HG03159 (cell line): ENCODE measurements around the gene AIFM1.

Experiments used
- ATAC-seq: cut with Tn5 transposase; IDR thresholded peaks from one replicate; pipeline ENCODE4 v1.9.1; 2021; ENCODE audit warnings: mild to moderate bottlenecking, moderate library complexity; ENCODE audit not compliant: unreplicated experiment

The AIFM1 gene

DNA sequence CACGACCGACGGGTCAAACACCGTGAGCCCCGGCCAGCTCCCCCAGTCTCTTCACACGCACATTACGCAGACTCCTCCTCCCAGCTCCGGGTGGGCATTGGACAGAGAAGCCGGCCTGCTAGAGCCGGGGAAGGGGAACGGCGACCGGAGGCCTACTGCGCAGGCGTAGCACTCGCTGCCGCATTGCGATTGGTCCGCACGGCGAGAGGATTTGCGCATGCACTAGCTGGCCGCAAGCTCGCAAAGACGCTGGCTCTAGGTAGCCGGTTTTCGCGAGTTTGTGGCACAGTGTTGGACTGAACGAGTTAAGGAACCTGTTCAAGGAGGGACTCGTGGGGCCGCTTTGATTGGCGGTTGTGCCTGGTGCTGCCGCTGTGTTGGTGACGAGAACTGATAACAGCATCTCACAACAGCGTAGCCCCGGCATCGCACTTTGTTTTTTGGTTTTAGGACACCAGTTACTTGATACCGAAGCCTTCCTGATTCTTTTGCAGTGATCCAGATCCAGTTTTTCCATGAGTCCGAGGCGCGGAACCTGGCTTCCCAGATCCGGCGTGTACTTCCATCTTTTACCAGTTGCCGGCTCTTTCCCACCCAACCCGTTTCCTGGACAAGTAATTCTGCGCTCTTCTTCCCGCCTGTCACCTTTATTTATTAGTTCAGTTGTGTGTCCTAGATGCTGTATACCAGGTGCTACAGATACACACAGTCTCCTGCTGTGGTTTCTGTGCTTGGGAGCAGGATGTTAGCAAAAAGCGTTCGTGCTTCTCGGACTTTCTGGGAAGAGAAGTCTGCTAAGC lies at the start of gene AIFM1:
AIFM1 (minus strand) TSS at position 139 of the 800 bp plus-strand sequence. CDS start 185 bp downstream, outside the sequence.
- peak; percentile 79 for ATAC-seq

DNA sequence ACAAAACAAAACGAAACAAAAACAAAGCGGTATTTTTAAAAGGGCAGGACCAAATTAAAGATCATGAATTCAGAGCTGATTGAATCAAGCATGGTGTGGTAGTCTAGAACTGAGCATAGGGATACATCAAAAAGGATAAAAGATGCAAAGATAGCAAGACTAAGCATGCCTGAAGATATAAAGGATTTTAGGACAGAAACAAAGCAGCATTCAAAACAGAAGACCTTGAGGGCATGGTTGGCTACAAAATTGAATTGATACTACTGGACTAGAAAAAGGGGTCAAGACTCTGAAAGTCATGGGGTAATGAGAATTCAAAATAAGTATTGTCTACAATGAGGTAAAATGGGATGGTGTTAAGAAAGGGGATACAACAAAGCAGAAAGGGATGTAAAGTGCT lies 47.7 kb upstream of the AIFM1 start:
- ATAC-seq, result no peak

DNA sequence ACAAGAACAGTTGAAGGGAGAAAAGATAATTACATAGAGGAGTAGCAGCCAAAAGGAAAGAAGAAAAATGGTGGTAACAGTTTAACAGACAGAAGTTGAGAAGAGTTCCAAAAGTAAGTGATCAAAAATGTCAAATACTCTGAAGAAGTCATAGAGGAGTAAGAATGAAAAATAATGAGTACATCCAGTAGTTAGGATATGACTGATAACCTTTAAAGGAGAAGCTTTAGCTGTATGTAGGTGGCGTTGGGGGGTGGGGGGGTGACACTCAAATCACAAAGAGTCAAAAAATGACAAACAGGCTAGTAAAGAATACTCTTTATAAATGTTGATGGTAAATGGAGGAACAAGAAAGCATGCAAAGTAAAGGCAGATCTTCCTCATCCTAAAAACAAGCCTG lies 46.7 kb upstream of the AIFM1 start:
- ATAC-seq, result no peak

DNA sequence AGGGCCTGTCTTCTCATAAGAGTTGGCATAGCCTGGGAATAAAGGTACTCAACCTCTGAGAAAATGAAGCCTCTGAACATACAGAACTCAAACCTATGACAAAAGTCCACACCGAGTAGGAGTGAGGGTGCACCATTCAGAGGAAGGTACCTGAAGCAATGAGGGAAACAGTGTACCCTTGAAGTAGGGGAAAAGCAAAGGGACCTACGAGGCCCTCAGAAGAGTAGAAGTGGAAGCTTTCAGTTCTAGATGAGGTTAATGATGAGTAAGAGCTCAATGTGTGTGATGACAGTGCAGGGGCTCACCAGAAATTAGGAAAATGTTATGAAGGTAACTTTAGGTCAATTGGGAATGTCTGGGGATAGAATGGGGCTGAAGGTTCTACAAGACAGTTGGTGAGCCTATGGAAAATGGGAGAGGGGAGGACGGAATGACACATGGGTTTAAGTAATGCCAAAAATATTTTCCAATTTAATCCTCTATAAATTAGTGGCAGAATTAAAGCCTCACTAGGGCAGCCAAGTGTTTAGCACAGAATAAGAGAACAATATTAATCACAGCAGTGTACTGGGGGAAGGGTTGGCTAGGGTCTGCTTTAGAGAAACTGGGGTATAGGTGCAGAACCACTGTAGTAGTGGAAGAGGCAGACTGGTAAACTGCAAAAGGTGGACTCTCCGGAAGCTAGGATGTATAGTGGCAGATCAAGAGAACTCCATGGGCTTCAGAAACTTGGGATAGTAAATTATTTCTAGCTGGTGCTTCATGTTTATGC lies 46.0 kb upstream of the AIFM1 start:
- ATAC-seq, result no peak

DNA sequence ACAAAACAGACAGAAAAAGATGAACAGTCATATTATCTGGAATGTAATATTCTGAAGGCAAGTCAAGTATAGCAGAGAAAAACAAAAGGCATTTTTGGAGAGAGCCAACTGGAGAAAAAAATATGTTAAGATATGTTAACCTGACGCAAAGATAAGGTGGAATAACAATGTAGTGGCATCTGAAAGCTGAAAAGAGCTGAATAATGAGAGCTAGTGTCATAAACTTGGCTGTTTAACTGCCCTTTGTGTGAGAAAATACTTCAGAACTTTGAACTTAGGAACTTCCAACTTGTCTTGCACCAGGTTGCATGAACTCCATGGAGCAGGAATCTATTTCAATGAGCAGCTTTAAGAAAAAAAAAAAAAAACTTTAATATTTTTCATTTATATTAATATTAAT lies 39.0 kb upstream of the AIFM1 start:
- no peak for ATAC-seq

DNA sequence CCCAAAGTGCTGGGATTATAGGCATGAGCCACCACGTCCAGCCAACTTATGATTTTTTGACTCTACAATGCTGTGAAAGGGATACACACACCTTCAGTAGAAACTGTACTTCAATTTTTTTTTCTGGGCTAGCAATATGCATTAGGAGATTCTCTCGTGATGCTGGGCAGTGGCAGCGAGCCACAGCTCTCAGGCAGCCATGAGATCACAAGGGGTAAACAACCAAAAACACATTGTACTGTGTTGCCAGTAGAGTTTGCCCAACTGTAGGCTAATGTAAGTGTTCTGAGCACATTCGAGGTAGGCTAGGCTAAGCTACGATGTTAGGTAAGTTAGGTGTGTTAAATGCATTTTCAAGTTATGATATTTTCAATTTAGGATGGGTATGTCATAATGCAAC lies 31.8 kb upstream of the AIFM1 start:
- ATAC-seq, result no peak

DNA sequence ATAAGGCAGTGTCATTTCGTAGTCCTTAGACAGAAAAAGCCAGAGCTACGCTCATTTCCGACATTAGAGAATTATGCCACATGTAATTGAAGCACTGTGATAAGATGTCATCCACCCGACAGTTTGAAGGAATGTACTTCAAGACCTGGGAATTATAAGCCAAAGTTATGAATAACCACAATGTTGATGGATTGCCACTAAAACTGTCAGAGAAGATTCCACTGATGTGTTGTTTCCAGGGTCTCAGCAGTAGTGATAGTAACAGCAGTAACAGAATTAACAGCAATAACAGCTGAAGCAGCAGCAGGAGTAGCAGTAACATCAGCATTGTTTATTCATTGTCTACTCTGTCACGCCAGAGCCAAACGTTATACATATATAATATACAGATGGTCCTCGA lies 30.8 kb upstream of the AIFM1 start:
- ATAC-seq, result no peak

DNA sequence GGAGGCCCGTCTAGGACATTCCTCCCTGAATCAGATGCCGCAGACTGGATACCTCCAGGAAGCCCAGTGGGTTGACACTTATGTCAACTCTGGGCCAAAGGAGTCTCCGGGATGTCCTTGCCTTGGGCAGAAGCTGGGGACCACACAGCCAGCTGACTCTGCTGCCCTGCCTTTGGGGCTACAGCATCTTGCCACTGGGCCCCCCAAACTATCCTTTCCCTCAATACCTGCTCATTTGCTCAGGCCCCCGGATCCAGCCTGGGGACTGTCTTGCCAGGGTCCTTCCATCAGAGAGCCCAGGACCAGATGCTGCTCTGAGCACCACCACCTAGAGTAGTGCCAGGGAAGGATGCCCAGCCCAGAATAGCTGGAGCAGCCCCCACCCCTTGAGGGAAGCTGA lies 25.2 kb upstream of the AIFM1 start:
- ATAC-seq, result no peak

DNA sequence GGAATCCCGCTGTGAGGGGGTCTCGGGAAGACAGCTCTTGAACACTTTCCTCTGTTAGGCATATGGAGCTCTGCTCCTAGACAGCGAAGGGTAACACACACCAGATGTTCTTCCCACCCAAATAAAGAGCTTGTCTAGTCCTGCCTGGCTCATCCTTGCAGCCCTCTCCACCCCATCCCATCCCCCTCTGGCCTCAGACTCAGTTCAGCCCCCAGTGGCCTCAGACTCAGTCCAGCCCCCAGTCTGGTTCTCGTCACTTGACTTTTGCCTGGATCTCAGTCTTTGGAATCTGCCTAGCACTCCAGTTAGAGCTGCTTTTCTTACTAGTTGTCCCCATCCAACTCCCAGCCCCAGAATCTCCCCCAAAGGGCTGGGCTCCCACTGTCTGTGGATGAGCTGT lies 21.0 kb upstream of the AIFM1 start:
- no peak for ATAC-seq

DNA sequence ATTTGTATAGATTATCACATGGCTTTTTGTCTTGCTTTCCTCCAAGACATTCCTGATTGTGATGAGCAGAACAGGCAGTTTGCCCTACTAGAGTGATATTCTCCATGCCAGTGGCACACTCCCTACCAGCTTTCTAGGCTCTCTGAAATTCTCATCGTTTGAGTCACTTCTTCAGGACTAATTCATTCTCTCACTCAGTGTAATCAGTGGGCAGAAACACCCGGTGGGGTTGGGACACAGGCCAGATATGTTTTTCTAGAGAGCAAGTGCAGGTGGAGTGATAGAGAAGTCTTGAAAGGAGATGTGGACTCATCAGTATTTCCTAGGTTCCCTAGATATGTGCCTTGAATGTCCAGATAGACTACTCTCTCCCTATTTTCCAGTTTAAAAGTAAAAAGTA lies 19.2 kb upstream of the AIFM1 start:
- no peak for ATAC-seq

DNA sequence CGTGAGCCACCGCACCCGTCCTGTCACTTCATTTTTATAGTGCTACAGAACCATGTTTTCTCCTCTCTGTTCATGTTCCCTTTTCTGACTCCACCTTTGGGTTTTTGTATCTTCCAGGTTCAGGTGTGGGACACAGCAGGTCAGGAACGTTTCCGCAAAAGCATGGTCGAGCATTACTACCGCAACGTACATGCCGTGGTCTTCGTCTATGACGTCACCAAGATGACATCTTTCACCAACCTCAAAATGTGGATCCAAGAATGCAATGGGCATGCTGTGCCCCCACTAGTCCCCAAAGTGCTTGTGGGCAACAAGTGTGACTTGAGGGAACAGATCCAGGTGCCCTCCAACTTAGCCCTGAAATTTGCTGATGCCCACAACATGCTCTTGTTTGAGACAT lies 18.5 kb upstream of the AIFM1 start:
- ATAC-seq, result no peak

DNA sequence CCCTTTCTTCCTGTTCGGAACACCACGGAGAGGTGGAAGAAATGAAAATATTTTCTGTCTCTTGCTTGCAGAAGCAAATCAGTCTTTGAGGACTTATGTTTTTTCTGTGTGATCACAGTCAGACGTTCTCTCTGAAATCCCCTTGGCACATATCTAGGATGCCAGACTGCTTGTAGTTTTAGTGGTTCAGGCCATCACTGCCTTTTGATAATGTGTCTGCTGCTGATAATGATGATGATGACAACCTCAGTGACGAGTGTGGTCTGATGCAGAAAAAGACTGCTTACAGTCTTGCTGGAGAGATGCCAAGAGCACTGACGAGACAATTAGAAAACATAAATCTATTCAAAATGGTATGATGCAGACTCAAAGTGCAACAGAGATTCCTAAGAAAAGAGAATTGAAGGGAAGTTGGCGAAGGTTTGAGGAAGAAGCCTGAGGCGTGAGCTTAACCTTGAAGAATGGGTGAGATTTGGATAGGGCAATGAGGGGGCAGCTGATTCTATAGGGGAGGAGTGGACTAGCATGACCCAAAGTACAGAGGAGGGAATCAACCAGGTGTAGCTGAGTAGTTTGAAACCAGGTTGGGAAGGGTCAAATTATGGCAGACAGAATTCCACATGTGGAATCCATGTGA lies 14.1 kb upstream of the AIFM1 start:
- ATAC-seq, result no peak

DNA sequence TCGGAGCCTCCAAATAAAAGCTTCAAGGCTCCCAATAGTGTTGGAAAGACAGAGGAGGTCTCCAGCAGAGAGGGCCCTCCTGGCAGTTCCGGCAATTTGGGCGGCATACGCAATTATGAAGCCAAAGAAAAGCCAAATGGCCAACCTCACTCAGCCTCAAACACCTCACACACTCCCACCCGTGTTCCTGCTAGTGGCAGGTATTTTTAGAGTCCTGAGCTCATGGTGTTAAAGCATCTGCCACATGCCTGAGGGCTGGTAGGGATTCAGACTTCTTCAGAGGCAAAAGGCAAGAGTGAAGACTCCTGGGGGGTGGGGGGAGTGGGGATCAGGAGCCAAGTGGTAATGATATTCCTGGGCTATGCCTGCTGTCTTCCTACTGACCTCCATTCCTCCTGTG lies 13.5 kb upstream of the AIFM1 start:
- ATAC-seq, result no peak

DNA sequence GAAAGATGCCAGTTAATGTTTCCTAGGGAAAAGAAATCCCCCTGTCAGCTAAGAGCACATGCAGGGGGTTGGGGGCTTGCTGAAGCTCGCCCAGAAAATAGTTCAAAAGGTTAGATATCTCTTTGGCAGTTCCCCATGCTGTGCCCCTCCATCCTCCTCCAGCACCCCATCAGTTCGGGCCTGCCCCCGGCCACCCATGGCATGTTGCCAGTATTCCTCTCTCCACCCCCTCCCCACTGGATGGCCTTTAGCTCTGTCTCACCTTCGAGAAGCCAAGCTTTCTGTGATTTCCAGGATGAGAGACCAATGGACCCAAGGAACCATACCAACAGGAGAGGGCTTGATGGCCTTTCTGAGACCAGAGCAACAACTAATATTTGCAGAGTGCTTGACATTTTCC lies 11.3 kb upstream of the AIFM1 start:
- no peak for ATAC-seq

DNA sequence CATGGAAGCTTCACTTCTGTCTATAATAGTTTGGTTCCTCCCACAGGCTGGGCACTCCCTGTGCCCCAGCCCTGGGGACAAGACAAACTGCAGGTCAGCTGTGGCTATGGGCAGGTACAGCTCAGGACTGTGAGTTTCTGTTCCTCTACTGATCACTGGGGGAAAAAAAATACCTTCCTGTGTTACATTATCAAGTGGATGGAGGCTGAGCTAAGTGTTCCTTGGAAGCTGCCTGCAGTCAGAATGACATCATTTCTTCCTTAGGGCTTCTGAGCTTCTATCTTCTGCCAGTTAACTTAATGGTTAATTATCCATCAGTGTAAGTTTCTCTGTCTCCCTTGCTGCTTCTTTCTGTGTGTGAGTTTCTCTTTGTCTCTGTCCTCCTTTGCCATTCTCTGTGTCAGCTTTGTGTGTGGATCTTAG lies 10.7 kb upstream of the AIFM1 start:
- ATAC-seq, result peak; percentile 81

DNA sequence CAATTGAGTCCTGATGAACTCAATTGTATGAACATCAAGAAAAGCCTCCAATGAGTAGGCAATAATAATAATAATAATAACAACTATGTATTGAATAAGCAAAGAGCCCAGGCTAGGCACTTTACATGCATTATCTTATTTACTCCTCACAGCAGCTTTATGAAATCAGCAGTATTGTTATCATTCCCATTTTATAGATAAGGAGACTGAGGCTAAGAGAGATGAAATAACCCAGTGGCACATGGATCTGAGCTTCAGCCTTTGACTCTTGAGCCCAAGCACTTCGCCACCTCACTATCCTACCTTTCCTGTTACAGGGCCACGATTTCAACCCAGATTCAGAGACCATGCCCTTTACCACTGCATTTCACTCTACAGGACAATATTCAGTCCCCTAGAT lies 9.3 kb upstream of the AIFM1 start:
- ATAC-seq, result no peak

DNA sequence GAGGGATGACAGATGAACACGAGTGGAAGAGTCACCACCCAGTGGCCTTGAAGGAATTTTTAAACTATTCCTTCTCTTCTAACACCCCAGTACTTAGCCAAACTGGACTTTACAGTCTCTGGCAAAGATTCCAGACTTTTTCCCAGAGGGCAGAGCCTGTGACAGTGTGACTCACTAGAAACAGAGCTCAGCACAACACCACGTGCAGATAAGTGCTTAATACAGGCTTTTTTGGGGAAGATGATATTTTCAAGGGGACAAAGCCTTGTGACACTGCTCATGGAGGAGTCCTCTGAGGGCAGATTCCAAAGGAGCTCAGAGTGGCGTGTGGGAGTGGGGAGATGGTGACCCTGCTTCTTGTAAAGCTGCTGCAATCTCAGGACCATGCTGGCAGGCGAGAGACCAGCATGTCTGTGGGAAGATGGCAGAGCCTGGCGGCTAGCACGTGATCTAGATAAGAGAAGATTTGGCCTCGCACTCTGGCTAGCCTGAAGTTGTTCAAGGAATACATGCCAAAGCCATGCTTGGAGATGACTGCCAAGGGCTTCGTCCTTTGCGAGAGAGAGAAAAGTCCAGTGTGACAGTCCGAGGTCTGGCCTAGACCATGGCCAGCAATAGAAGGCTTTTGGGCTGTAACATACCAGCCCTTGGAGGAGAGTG lies 8.5 kb upstream of the AIFM1 start:
- no peak for ATAC-seq

DNA sequence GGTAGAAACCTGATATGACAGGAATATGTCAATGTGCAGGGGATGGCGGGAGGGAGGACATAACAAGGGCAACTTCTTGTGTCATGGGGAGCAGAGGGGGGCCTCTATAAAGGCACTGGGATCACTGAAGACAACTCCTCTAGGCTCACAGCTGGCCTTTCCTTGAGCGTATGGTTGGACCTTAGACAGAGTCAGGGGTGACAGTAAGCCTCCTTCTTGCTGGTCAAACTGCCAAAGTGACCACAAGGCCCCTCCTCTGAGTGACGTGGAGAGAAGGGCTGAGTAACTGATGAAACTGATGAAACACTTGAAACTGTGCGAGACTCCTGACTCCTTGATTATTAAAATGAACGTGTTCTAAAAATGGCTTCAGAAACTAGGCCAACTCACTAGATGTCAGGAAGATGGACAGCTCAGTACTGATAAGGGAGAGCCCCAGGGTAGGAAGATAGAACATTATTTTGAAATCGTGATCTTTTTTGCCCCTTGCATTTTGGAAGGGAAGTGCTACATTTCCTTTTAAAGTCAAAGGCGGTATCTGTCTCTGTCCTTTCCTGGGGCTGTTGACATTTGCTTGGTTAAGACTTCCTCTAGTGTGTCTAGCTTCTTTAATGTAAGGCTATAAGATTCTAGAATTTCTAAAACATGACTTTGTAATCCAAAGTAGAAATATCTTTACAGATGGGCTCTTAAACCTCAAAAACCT lies 7.7 kb upstream of the AIFM1 start:
- no peak for ATAC-seq

DNA sequence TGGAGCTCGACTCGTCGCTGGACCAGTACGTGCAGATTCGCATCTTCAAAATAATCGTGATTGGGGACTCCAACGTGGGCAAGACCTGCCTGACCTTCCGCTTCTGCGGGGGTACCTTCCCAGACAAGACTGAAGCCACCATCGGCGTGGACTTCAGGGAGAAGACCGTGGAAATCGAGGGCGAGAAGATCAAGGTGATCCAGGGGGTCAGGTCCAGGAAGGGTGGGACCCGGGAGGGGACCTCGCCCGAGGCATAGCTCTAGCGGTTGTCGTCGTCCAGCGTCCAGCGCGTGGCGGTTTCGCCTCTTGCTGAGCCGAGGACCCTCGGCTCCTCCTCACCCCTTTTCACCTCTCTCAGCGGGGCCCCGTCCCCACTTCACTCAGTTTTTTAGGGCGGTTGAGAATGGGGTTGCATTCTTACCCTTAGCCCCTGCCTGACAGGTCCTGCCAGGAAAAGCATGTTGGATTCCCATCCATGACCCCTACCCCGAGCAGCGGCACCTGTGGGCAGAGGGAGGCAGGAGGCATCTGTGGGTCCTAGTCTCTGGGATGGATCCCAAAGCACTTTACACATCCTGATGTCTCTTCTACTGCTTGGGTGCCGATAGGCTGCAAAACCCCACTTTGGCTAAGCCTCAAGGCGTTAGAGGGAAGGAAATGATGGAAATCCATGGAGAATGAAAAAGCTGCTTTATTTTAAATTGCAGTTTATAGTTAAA lies 6.6 kb upstream of the AIFM1 start:
- ATAC-seq, result no peak
